H4 (cell line): ENCODE data around the gene EGR4. TPM values are rescaled to one million over a fixed set of nuclear protein-coding genes. Genes with fewer than 3 reads are reported as not detected.

ENCODE experiments used
- DNase-seq: peaks from one replicate; pipeline ENCODE4 v3.0.0-alpha.2; 2015; ENCODE audit warnings: low spot score
- total RNA-seq: library from RNA; depleted of rRNA; stranded (reverse); fragments of >200 nt; shearing (Covaris generic); gene quantifications from 2 replicates; pipeline ENCODE4 v1.2.3, GENCODE V29; 2014; rRNA removed

EGR4 gene
- total RNA-seq, 1 experiment from 2014 or later = not detected

DNA sequence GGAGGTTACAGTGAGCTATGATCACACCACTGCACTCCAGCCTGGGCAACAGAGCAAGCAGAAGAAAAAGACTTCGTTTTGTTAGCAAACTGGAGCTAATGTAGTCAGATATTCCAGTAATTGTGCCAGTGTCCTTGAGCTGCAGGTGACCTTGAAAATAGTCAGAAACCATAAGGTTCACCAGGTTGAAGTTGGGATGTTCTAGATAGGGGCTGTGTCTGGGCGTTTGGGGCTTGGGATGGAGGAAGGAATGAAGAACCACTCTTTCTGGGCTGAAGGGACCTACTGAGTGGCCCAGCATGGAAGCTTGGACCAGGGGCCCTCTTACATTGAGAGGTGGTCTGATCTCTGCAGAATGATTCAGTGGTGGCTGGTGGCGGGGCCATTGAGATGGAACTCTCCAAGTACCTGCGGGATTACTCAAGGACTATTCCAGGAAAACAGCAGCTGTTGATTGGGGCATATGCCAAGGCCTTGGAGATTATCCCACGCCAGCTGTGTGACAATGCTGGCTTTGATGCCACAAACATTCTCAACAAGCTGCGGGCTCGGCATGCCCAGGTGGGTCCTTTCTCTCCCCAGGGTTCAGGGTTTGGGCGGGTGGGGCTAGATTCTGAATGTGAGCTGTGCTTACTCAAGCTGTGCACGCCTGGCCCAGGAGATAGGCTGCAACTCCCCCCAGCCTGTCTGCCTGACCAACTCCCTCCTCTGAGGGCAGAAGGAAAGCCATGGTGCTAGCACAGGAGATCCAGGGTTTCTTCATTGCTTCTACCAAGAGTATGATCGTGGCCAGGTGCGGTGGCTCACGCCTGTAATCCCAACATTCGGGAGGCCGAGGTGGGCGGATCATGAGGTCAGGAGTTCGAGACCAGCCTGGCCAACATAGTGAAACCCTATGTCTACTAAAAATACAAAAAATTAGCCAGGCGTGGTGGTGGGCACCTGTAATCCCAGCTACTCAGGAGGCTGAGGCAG is 42.2 kb downstream of the EGR4 start:
- DNase-seq = no peak

DNA sequence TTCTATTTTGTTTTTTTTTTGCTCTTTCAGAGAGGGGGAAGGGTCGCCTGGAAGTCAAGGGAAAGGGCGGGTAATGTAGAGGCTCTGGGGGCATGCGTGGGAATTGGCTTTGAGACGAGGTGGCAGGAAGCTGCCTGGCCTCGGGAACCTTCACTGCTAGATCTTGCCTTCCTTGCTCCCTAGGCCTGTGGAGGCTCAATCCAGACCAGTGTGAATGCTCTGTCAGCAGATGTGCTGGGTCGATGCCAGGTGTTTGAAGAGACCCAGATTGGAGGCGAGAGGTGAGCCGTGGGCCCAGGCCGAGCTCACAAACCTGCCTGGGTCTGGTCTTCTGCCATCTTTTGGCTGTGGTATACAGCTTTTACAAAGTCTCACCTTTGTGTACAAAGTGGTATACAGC is 43.7 kb downstream of the EGR4 start:
- DNase-seq = no peak

DNA sequence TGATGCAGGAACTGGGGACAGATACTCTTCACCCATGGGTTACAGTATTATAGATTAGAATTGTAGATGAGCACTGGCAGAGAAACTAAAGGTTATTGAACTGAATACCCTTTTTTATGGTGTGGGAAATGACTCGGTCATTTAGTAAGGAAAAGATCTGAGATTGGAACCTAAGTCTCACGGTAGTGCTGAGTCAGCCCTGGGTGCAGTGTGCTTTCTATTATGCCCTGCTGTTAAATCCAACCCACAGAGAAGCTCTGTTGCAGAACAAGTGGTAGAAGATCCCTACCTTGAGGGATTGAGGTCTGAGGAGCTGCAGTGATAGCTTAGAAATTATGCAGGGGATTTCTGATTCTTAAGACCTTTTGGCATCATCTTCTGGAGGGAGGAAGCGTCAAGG is 46.5 kb downstream of the EGR4 start:
- DNase-seq = no peak

DNA sequence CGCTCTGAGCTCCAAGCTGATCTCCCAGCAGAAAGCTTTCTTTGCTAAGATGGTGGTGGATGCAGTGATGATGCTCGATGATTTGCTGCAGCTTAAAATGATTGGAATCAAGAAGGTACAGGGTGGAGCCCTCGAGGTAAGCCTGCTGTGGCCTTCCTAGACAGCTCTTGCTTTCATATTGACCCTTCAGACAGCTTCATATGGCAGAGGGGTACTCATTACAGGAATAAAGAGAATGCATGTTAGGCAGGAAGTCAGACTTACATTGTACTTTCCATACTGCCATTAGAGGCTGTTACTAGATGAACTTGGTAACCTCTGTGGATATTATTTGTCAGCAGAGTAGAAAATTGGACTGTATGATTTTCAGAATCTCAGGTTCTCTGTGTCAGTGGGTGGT is 48.8 kb downstream of the EGR4 start:
- no peak for DNase-seq

DNA sequence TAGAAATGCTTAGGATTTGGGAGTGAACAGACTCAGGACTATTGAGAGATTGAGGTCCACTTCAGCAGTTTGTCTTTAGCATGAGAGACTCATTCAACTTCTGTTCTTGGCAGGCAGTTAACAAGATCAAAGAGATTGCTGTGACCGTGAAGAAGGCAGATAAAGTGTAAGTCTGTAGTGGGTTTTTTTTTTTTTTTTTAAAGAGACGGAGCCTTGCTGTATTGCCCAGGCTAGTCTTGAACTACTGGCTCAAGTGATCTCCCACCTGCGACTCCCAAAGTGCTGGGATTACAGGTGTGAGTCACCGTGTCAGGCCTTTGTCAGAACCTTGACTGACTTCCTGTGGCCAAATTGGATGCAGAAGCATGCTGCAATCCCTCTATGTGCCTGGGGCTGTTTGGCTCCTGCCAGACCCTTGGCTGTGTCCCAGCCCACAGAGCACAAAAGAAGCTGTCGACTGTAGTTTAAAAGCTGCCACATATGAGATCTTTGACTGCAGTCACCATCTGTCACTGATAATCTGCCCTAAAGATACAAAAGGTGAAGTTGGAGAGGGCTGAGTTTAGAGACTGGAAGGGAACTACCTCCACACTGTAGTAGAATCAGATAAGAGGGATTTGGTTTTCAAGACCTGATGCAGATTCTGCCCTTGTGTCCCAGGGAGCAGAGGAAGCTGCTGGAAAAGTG is 49.3 kb downstream of the EGR4 start:
- DNase-seq = peak; percentile 76

Other genes starting within 250 kb of the EGR4 start
- 8.6 and 11.1 TPM in 2 replicates for gene SFXN5, start 221.8 kb downstream of the EGR4 start, total RNA-seq
- gene RAB11FIP5, start 180.6 kb downstream of the EGR4 start, total RNA-seq = 7.9 and 11.5 TPM in 2 replicates
- gene NOTO, start 91.0 kb downstream of the EGR4 start, total RNA-seq = not detected in 2 replicates
- gene SMYD5, start 79.3 kb downstream of the EGR4 start, total RNA-seq = 24.6 and 30.0 TPM in 2 replicates
- gene PRADC1, start 60.3 kb downstream of the EGR4 start, total RNA-seq = 26.6 and 49.4 TPM in 2 replicates
- gene CCT7, start 59.2 kb downstream of the EGR4 start, total RNA-seq = 534 and 543 TPM in 2 replicates
- gene FBXO41, start 9.1 kb downstream of the EGR4 start, total RNA-seq = 0.99 and 2.3 TPM in 2 replicates
- 6.2 and 8.3 TPM in 2 replicates for gene ALMS1, start 92.3 kb upstream of the EGR4 start, total RNA-seq